Measurements from ENCODE around the gene CADPS. TPM values are rescaled to one million over a fixed set of nuclear protein-coding genes. Genes with fewer than 3 reads are reported as not detected.

The CADPS gene
- total RNA-seq, 1 experiment from 2014 or later: not detected

DNA sequence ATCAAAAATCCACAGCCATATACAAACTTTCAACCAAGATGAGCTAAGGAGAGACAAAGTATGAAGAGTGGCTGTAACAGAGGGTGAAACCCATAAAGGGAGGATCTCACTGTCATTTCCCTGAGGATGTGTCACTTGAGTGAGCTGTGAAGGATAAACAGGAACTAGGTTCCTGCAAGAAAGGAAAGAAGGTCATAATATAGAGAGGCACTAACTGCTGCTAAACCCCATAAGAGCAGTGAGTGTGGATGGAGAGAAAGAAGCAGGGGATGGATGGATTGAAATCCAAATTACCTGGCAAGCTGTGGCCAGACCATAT lies 45.2 kb upstream of the CADPS start:
- no peak overlapping the region for H3K4me3 ChIP-seq (ENCODE audit: low read depth, low read length, poor library complexity, severe bottlenecking)
- DNase-seq (ENCODE audit: low spot score): no peak
- ChIA-PET CTCF (no interaction called here), POLR2A (ENCODE audit: low non-redundant PET) (no interaction called here)
- no peaks in the 10 kb centered on the region for H3K36me3 ChIP-seq (ENCODE audit: insufficient read depth, low read length, poor library complexity, severe bottlenecking)
- BruUV-seq (replicated peaks): no TSS peak
- TF ChIP-seq, protein P1, sequence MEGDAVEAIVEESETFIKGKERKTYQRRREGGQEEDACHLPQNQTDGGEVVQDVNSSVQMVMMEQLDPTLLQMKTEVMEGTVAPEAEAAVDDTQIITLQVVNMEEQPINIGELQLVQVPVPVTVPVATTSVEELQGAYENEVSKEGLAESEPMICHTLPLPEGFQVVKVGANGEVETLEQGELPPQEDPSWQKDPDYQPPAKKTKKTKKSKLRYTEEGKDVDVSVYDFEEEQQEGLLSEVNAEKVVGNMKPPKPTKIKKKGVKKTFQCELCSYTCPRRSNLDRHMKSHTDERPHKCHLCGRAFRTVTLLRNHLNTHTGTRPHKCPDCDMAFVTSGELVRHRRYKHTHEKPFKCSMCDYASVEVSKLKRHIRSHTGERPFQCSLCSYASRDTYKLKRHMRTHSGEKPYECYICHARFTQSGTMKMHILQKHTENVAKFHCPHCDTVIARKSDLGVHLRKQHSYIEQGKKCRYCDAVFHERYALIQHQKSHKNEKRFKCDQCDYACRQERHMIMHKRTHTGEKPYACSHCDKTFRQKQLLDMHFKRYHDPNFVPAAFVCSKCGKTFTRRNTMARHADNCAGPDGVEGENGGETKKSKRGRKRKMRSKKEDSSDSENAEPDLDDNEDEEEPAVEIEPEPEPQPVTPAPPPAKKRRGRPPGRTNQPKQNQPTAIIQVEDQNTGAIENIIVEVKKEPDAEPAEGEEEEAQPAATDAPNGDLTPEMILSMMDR (conservative IDR thresholded peaks at IDR 0.05; ENCODE audit: low read depth, low read length): no peak
- TF ChIP-seq EZH2 (IDR thresholded peaks at IDR 0.05; ENCODE audit: borderline replicate concordance, low read depth, low read length, poor library complexity, severe bottlenecking): no peak
- H3K4me1 ChIP-seq (ENCODE audit: insufficient read depth, low read length, poor library complexity, severe bottlenecking): no peaks in the 10 kb centered on the region
- no peaks in the 10 kb centered on the region for H3K9me3 ChIP-seq (ENCODE audit: low read depth, low read length, poor library complexity, severe bottlenecking)
- H3K27ac ChIP-seq (ENCODE audit: low read depth, low read length, poor library complexity, severe bottlenecking): no peak overlapping the region
- H3K27me3 ChIP-seq (replicated peaks; ENCODE audit: insufficient read depth, low read depth, low read length, poor library complexity): no peaks in the 10 kb centered on the region
- intact Hi-C loops (cut with micrococcal nuclease; ENCODE audit: unreplicated experiment): no loop called here

DNA sequence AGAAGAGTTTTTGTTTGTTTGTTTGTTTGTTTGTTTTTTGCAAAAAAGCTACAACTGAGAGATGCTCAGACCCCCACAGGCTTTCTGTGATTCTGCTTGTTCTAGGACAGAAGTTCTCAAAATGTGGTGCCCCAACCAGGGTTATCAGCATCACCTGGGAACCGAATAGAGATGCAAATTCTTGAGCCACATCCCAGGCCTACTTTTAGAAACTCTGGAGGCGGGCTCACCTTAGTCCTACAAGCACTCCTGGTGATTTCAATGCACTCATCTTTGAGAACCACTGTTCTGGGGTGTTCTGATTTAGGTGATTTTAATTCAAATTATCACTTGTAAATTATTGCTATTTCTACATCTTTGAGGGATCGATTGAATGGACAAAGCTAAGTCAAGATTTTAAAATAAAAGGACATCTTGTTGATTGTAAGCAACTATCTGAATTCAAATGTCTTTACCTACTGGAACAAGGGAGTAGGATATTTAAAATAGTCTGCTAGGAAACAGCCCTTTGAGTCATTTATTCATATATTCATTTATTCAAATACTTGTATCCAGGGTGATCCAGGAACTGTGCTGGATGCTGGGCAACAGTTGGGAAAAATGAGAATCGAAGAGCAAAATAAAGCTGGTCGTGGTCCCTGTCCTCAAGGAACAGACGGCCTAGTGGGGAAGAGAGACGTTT lies 44.7 kb upstream of the CADPS start:
- Histone ChIP-seq H3K27me3 (replicated peaks; ENCODE audit: insufficient read depth, low read depth, low read length, poor library complexity) (no peaks in the 10 kb centered on the region), H3K9me3 (ENCODE audit: low read depth, low read length, poor library complexity, severe bottlenecking) (no peaks in the 10 kb centered on the region), H3K4me3 (ENCODE audit: low read depth, low read length, poor library complexity, severe bottlenecking) (no peak overlapping the region), H3K4me1 (ENCODE audit: insufficient read depth, low read length, poor library complexity, severe bottlenecking) (no peaks in the 10 kb centered on the region), H3K36me3 (ENCODE audit: insufficient read depth, low read length, poor library complexity, severe bottlenecking) (no peaks in the 10 kb centered on the region), H3K27ac (ENCODE audit: low read depth, low read length, poor library complexity, severe bottlenecking) (no peak overlapping the region)
- BruUV-seq (replicated peaks): no TSS peak
- no peak for DNase-seq (ENCODE audit: low spot score)
- intact Hi-C loops (cut with micrococcal nuclease; ENCODE audit: unreplicated experiment): no loop called here
- no peak for TF ChIP-seq EZH2 (IDR thresholded peaks at IDR 0.05; ENCODE audit: borderline replicate concordance, low read depth, low read length, poor library complexity, severe bottlenecking)
- TF ChIP-seq, protein P1 (conservative IDR thresholded peaks at IDR 0.05; ENCODE audit: low read depth, low read length): no peak
- ChIA-PET POLR2A (ENCODE audit: low non-redundant PET) (no interaction called here), CTCF (no interaction called here)

DNA sequence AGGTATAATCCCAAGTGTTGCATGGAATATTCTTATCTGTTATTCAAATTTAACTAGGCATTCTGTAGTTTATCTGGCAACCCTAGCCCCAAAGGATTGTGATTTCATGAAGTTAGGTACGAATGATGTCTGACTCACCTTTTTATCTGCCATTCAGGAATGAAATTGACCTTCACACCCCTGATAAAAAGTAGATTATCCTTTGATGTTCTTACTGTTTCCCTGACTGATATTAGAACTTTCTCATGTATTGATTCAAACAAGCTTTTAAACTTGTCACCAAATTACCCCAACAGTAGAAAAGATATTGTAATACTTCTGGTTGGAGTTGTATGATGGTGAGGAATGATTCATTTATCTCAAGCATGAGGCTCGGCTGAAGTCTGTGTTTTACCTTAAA lies 43.6 kb upstream of the CADPS start:
- intact Hi-C loops (cut with micrococcal nuclease; ENCODE audit: unreplicated experiment): no loop called here
- Histone ChIP-seq H3K9me3 (ENCODE audit: low read depth, low read length, poor library complexity, severe bottlenecking) (no peaks in the 10 kb centered on the region), H3K4me3 (ENCODE audit: low read depth, low read length, poor library complexity, severe bottlenecking) (no peak overlapping the region), H3K27me3 (replicated peaks; ENCODE audit: insufficient read depth, low read depth, low read length, poor library complexity) (no peaks in the 10 kb centered on the region), H3K4me1 (ENCODE audit: insufficient read depth, low read length, poor library complexity, severe bottlenecking) (no peaks in the 10 kb centered on the region), H3K27ac (ENCODE audit: low read depth, low read length, poor library complexity, severe bottlenecking) (no peak overlapping the region), H3K36me3 (ENCODE audit: insufficient read depth, low read length, poor library complexity, severe bottlenecking) (no peaks in the 10 kb centered on the region)
- TF ChIP-seq EZH2 (IDR thresholded peaks at IDR 0.05; ENCODE audit: borderline replicate concordance, low read depth, low read length, poor library complexity, severe bottlenecking): no peak
- TF ChIP-seq, protein P1 (conservative IDR thresholded peaks at IDR 0.05; ENCODE audit: low read depth, low read length): no peak
- DNase-seq (ENCODE audit: low spot score): no peak
- ChIA-PET POLR2A (ENCODE audit: low non-redundant PET) (no interaction called here), CTCF (no interaction called here)
- BruUV-seq (replicated peaks): no TSS peak

Measured in A673 (cell line).